Measurements from ENCODE around the gene GSTO1.
"Not testable (repeated sequence)": the region's sequence is repeated elsewhere in the genome, so short reads cannot be mapped to it uniquely, and the experiment has no call there.

GSTO1 gene

GRCh38 chr10:104243512-104243911, 11.2 kb upstream of the GSTO1 start:
- Histone ChIP-seq H3K36me3 (ENCODE audit: control insufficient read depth, insufficient read depth, low read length) (no peaks in the 10 kb centered on the region), H3K4me3 (replicated peaks; ENCODE audit: low read depth, low read length) (no peak overlapping the region), H3K27me3 (replicated peaks; ENCODE audit: control insufficient read depth, insufficient read depth, low read length) (no peaks in the 10 kb centered on the region; the same call in 1 of the 2 replicates)
- DNase-seq (ENCODE audit: extremely low read depth, insufficient read length), result no peak
- no peak for TF ChIP-seq CTCF (IDR thresholded peaks at IDR 0.05; ENCODE audit: insufficient read depth, low read length, poor library complexity, severe bottlenecking)

GRCh38 chr10:104245066-104245632, 9.5 kb upstream of the GSTO1 start:
- Histone ChIP-seq H3K4me3 (replicated peaks; ENCODE audit: low read depth, low read length) (no peak overlapping the region), H3K36me3 (ENCODE audit: control insufficient read depth, insufficient read depth, low read length) (no peaks in the 10 kb centered on the region), H3K27me3 (replicated peaks; ENCODE audit: control insufficient read depth, insufficient read depth, low read length) (no peaks in the 10 kb centered on the region)
- DNase-seq (ENCODE audit: extremely low read depth, insufficient read length), result no peak
- no peak for TF ChIP-seq CTCF (IDR thresholded peaks at IDR 0.05; ENCODE audit: insufficient read depth, low read length, poor library complexity, severe bottlenecking)

- Histone ChIP-seq H3K27me3 (replicated peaks; ENCODE audit: control insufficient read depth, insufficient read depth, low read length) (no peaks in the 10 kb centered on the region), H3K4me3 (replicated peaks; ENCODE audit: low read depth, low read length) (no peak overlapping the region), H3K36me3 (ENCODE audit: control insufficient read depth, insufficient read depth, low read length) (no peaks in the 10 kb centered on the region)
- no peak for DNase-seq (ENCODE audit: extremely low read depth, insufficient read length)
- TF ChIP-seq CTCF (IDR thresholded peaks at IDR 0.05; ENCODE audit: insufficient read depth, low read length, poor library complexity, severe bottlenecking), result no peak
Measured at GRCh38 chr10:104246976-104247375, 7.7 kb upstream of the GSTO1 start.

GRCh38 chr10:104247513-104248146, 7.1 kb upstream of the GSTO1 start:
- no peaks in the 10 kb centered on the region for H3K36me3 ChIP-seq (ENCODE audit: control insufficient read depth, insufficient read depth, low read length)
- TF ChIP-seq CTCF (IDR thresholded peaks at IDR 0.05; ENCODE audit: insufficient read depth, low read length, poor library complexity, severe bottlenecking), result no peak
- H3K4me3 ChIP-seq (replicated peaks; ENCODE audit: low read depth, low read length), result no peak overlapping the region
- no peak for DNase-seq (ENCODE audit: extremely low read depth, insufficient read length)
- no peaks in the 10 kb centered on the region for H3K27me3 ChIP-seq (replicated peaks; ENCODE audit: control insufficient read depth, insufficient read depth, low read length)

- not testable (repeated sequence) for H3K27me3 ChIP-seq (replicated peaks; ENCODE audit: control insufficient read depth, insufficient read depth, low read length); DNase-seq (ENCODE audit: extremely low read depth, insufficient read length); H3K36me3 ChIP-seq (ENCODE audit: control insufficient read depth, insufficient read depth, low read length); H3K4me3 ChIP-seq (replicated peaks; ENCODE audit: low read depth, low read length)
Measured at GRCh38 chr10:104248931-104249330, 5.8 kb upstream of the GSTO1 start.

- H3K4me3 ChIP-seq (replicated peaks; ENCODE audit: low read depth, low read length), result no peak overlapping the region
- no peaks in the 10 kb centered on the region for H3K36me3 ChIP-seq (ENCODE audit: control insufficient read depth, insufficient read depth, low read length)
- H3K27me3 ChIP-seq (replicated peaks; ENCODE audit: control insufficient read depth, insufficient read depth, low read length), result no peaks in the 10 kb centered on the region
- TF ChIP-seq CTCF (IDR thresholded peaks at IDR 0.05; ENCODE audit: insufficient read depth, low read length, poor library complexity, severe bottlenecking), result no peak
- DNase-seq (ENCODE audit: extremely low read depth, insufficient read length), result no peak
Measured at GRCh38 chr10:104250371-104250770, 4.3 kb upstream of the GSTO1 start.
